Urinary bladder (tissue), 4 donors: ENCODE results near the gene RNF207. TPM values are rescaled to one million over a fixed set of nuclear protein-coding genes. Genes with fewer than 3 reads are reported as not detected.
"Not testable (repeated sequence)": the region's sequence is repeated elsewhere in the genome, so short reads cannot be mapped to it uniquely, and the experiment has no call there.

Experiments used
- DNase-seq: peaks from one replicate; pipeline ENCODE4 v3.0.0-alpha.2; 2015; ENCODE audit errors: extremely low spot score
- H3K27ac ChIP-seq: one replicate; pipeline ENCODE4 v1.5.1; 2013; ENCODE audit warnings: low read depth, mild to moderate bottlenecking, moderate library complexity
- H3K36me3 ChIP-seq: one replicate; pipeline ENCODE4 v1.6.1; 2013; ENCODE audit warnings: mild to moderate bottlenecking, moderate library complexity; ENCODE audit not compliant: insufficient read depth
- H3K4me1 ChIP-seq: one replicate; pipeline ENCODE4 v1.6.1; 2013; ENCODE audit warnings: mild to moderate bottlenecking, moderate library complexity; ENCODE audit not compliant: insufficient read depth
- H3K4me3 ChIP-seq: one replicate; pipeline ENCODE4 v1.5.1; 2013; ENCODE audit warnings: low read depth, low read length
- WGBS: extraction: QIAGEN DNeasy Blood & Tissue Kit; methylation state at CpG from one replicate; pipeline ENCODE4 v1.1.7; 2013; 5-methylcytosine and 5-hydroxymethylcytosine counted together
- polyA plus RNA-seq: library from polyadenylated mRNA; stranded (reverse); fragments of 200-250 nt; gene quantifications from one replicate; pipeline ENCODE4 v1.2.3, GENCODE V29; 2013
- total RNA-seq: library from RNA; depleted of rRNA; stranded (reverse); fragments of >200 nt; gene quantifications from one replicate; pipeline ENCODE4 v1.2.3, GENCODE V29; 2014
- donor health status: healthy with polysubstance abuse.
- donor health status: healthy.

Gene RNF207
- total and polyA plus RNA-seq, 2 donors = 12.8 to 14.1 TPM

- Histone ChIP-seq H3K4me3 (no peak overlapping the region), H3K27ac (no peak overlapping the region), H3K4me1 (no peaks in the 10 kb centered on the region), H3K36me3 (no peaks in the 10 kb centered on the region)
- WGBS = 84% methylated on average over 16 of the region's 16 CpGs
- DNase-seq = no peak
Measured at GRCh38 chr1:6218375-6219164, 12.7 kb downstream of the RNF207 start.

DNA sequence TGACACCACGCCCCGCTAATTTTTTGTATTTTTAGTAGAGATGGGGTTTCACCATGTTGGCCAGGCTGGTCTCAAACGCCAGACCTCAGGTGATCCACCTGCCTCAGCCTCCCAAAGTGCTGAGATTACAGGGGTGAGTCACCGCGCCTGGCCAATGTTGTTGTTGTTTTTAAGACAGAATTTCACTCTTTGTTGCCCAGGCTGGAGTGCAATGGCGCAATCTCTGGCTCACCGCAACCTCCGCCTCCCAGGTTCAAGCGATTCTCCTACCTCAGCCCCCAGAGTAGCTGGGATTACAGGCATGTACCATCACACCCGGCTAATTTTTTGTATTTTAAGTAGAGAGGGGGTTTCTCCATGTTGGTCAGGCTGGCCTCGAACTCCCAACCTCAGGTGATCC, 13.7 kb downstream of the RNF207 start:
- not testable (repeated sequence) for H3K4me3 ChIP-seq, H3K36me3 ChIP-seq, H3K4me1 ChIP-seq, H3K27ac ChIP-seq, DNase-seq
- 85% methylated on average over 11 of the region's 11 CpGs for WGBS

DNA sequence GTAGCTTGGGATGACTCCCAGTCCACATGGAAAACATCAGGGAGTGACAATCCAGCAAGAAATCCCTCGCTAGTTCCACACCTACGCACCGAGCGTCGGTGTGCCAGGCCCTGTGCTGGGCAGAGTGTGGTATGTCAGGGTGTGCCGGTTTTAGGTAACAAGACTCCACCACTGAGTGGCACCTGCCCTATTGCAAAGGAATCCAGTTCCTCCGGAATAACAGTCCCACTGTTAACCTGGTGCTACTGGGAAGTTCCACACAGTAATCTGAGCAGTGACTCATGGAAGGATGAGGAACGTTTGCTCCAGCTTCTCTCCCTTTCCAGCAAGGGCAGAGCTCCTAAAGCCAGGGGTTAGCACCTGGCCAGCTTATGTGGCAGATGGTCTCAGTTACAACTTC, 14.3 kb downstream of the RNF207 start:
- peak overlapping the region; percentile 30 for H3K27ac ChIP-seq
- H3K4me3 ChIP-seq = no peak overlapping the region
- no peak for DNase-seq
- no peaks in the 10 kb centered on the region for H3K4me1 ChIP-seq
- 78% methylated on average over 8 of the region's 8 CpGs for WGBS
- peaks cover 6% of the 10 kb centered on the region for H3K36me3 ChIP-seq

DNA sequence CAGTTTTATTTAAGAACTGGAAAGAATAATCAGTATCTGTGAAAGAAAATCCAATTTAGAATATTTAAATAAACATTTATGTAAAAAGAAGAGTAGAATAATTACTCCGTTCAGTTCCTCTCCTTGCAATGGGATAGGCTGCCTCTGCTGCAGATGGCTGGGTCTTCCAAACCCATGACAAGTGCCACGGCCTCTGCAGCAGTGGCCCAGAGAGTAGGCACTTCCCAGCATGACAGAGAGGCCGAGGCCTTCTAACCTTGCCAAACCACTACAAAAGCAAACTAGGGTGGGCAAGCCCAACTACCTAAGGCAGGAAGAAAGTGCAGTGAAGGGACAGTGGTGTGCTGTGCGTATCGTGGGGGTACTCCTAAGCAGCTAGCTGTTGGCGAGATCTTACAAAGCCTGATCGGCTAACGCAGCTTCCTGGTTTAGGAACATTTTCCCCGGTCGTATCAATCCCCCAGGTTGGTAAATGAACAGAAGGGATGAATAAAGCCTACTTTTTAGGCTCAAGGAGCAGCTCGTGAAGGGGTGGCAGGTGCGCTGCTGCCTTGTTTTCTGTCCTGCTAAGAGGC, 15.4 kb downstream of the RNF207 start:
- Histone ChIP-seq H3K27ac (no peak overlapping the region), H3K36me3 (peaks cover 6% of the 10 kb centered on the region), H3K4me1 (no peaks in the 10 kb centered on the region), H3K4me3 (no peak overlapping the region)
- WGBS = 93% methylated on average over 12 of the region's 12 CpGs
- no peak for DNase-seq

DNA sequence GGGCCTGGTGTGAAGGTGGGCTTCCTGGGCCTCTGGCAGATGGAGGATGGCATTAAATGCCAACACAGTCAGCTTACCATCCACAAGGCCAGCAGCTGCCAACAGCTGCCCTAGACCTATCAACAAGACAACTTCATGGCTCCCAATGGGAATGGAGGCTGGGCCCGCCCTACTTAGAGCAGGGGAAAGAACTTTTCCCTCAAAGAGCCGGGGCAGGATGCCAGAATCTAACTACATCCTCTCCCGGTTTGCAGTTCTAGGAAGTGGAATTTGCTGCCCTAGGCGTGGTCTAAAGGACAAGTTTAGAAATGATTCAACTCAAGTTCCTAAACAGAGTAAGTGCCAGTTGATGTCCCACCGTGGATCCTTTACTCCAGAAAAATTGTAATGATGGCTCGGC, 16.7 kb downstream of the RNF207 start:
- H3K4me3 ChIP-seq = no peak overlapping the region
- WGBS = 67% methylated on average over 6 of the region's 6 CpGs
- H3K27ac ChIP-seq = no peak overlapping the region
- no peaks in the 10 kb centered on the region for H3K4me1 ChIP-seq
- peaks cover 6% of the 10 kb centered on the region for H3K36me3 ChIP-seq
- no peak for DNase-seq

DNA sequence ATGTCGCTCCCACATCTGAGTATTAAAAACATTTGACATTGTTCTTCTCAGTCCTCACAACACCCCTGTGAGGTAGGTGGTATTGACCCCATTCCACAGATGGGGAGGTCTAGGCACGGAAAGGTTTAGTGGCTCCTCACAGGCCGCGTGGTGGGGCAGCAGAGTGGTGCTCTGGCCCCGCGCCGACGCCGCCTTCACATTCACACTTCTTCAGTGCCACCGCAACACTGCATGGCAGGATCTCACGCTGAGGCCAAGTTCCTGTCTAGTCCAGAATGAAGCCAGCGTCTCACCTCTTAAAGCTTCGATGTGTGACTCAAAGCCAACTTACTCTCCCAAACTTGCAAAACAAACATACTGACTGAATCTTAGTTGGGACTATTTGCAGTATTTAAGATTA, 17.7 kb downstream of the RNF207 start:
- 95% methylated on average over 13 of the region's 13 CpGs for WGBS
- H3K27ac ChIP-seq = no peak overlapping the region
- H3K36me3 ChIP-seq = peaks cover 6% of the 10 kb centered on the region
- no peak overlapping the region for H3K4me3 ChIP-seq
- no peaks in the 10 kb centered on the region for H3K4me1 ChIP-seq
- no peak for DNase-seq

- H3K4me1 ChIP-seq = no peaks in the 10 kb centered on the region
- H3K4me3 ChIP-seq = no peak overlapping the region
- peaks cover 6% of the 10 kb centered on the region for H3K36me3 ChIP-seq
- DNase-seq = no peak
- no peak overlapping the region for H3K27ac ChIP-seq
- 85% methylated on average over 15 of the region's 15 CpGs for WGBS
Measured at GRCh38 chr1:6224718-6225117, 18.8 kb downstream of the RNF207 start.

DNA sequence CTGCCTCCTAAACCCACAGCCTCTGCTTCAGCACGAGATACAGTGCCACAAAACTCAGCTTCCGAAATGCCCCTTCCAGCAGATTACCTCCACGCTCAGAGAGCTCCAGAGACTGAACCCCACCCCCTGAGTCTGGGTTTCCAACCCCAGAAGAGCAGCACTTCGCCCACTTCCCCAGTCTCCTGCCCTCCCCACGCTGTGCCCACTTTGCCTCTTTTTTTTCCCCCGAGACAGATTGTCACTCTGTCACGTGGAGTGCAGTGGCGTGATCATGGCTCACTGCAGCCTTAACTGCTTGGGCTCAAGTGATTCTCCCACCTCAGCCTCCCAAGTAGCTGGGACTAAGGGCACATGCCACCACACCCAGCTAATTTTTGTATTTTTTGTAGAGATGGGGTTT, 19.7 kb downstream of the RNF207 start:
- WGBS = 91% methylated on average over 8 of the region's 8 CpGs
- Histone ChIP-seq H3K4me1 (no peaks in the 10 kb centered on the region), H3K36me3 (peaks cover 6% of the 10 kb centered on the region), H3K27ac (no peak overlapping the region), H3K4me3 (no peak overlapping the region)
- DNase-seq = no peak

DNA sequence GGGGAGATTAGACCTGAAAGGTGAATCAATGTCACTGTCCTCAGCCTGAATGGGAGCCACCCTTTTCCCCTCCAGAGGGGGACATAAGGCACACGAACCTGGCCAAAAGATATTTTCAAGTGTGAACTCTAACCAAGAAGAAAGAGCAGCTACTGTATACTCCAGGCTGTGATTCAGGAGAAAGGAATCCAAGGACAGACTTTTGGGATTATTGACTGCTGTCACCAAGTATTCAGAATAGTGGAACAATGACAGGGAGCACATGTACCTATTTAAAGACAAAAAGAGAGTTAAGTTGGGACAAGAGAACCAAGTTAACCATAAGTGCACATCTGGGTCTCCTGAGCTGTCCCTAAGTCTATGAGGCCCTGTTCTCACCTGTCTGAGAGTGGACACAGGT, 27.5 kb downstream of the RNF207 start:
- WGBS = 45% methylated on average over 1 of the region's 1 CpG
- Histone ChIP-seq H3K27ac (no peak overlapping the region), H3K4me1 (peaks cover 3% of the 10 kb centered on the region), H3K36me3 (no peaks in the 10 kb centered on the region), H3K4me3 (no peak overlapping the region)
- no peak for DNase-seq

GRCh38 chr1:6234502-6235295, 28.8 kb downstream of the RNF207 start:
- no peaks in the 10 kb centered on the region for H3K36me3 ChIP-seq
- H3K4me1 ChIP-seq = peaks cover 3% of the 10 kb centered on the region
- peak overlapping the region; percentile 98 for H3K4me3 ChIP-seq
- WGBS = 49% methylated on average over 20 of the region's 20 CpGs
- DNase-seq = no peak
- no peak overlapping the region for H3K27ac ChIP-seq

DNA sequence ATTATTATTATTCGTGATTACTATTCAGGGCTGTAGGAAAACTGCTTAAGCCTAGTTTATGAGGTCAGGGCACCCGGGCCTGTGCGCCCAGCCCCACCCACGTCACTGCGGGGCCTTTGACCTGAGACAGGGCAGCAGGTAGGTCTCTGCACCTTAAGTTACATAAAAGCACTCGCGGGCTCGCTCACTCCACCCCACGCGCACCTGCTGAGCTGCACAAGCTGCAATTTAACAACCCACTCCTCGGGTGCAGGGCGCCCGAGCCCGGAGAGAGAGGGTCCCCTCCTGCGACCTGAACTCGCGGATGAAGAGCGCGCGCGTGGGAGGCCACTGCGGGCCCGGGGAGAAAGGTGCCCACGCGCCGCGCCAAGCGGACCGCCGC, 29.4 kb downstream of the RNF207 start:
- Histone ChIP-seq H3K36me3 (no peaks in the 10 kb centered on the region), H3K4me3 (peak overlapping the region; percentile 98), H3K27ac (no peak overlapping the region), H3K4me1 (peaks cover 3% of the 10 kb centered on the region)
- 1% methylated on average over 30 of the region's 30 CpGs for WGBS
- no peak for DNase-seq

DNA sequence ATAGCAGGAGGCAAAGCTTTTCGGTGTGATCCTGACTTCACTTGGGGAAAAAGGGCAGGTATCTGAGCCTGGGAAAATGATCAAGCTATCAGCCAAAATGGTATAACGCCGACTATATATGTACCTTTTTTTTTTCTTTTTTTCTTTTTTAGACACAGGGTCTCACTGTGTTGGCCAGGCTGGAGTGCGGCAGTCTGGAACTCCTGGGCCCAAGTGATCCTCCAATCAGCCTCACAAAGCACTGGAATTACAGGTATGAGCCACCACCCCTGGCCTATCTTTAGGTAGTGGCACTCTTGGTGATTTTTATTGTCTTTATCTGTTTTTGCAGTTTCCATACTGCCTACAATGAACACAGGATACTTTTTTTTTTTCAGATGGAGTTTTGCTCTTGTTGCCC, 31.2 kb downstream of the RNF207 start:
- Histone ChIP-seq H3K27ac (no peak overlapping the region), H3K36me3 (no peaks in the 10 kb centered on the region), H3K4me1 (peaks cover 4% of the 10 kb centered on the region), H3K4me3 (no peak overlapping the region)
- DNase-seq = no peak
- 98% methylated on average over 4 of the region's 4 CpGs for WGBS

- no peak for DNase-seq
- H3K4me3 ChIP-seq = no peak overlapping the region
- H3K27ac ChIP-seq = no peak overlapping the region
- WGBS = 43% methylated on average over 7 of the region's 7 CpGs
- H3K4me1 ChIP-seq = peaks cover 5% of the 10 kb centered on the region
- H3K36me3 ChIP-seq = no peaks in the 10 kb centered on the region
Measured at GRCh38 chr1:6239213-6239752, 33.4 kb downstream of the RNF207 start.
